Fibroblast of lung (primary cell): ENCODE results near the gene RSAD1. TPM values are rescaled to one million over a fixed set of nuclear protein-coding genes. Genes with fewer than 3 reads are reported as not detected.
A peak's percentile ranks its signal among the peaks of the same experiment; 100 is the strongest.

ENCODE experiments used
- DNase-seq, 2 donors: peaks; one replicate each; pipeline versions ENCODE4 v3.0.0 to v3.0.0-alpha.2; 2010; ENCODE audit warnings: low read depth in 2 of 2
- H2AFZ ChIP-seq: 2 replicates; pipeline ENCODE4 v1.5.1; 2012; ENCODE audit warnings: low read length, control low read depth, inconsistent platforms
- H3K27ac ChIP-seq: 2 replicates; pipeline ENCODE4 v1.5.1; 2011; ENCODE audit warnings: low read length, control low read depth; ENCODE audit not compliant: insufficient read depth
- H3K27me3 ChIP-seq: 2 replicates; pipeline ENCODE4 v1.5.1; 2011; ENCODE audit warnings: mild to moderate bottlenecking, low read length; ENCODE audit not compliant: control insufficient read depth, insufficient read depth
- H3K36me3 ChIP-seq: 2 replicates; pipeline ENCODE4 v1.5.1; 2011; ENCODE audit warnings: low read length; ENCODE audit not compliant: control insufficient read depth, insufficient read depth
- H3K4me1 ChIP-seq: 2 replicates; pipeline ENCODE4 v1.5.1; 2011; ENCODE audit warnings: low read length; ENCODE audit not compliant: control insufficient read depth, insufficient read depth; ENCODE audit errors: extremely low read depth
- H3K4me2 ChIP-seq: 2 replicates; pipeline ENCODE4 v1.5.1; 2011; ENCODE audit warnings: low read length, control low read depth; ENCODE audit not compliant: insufficient read depth; ENCODE audit errors: extremely low read depth
- H3K4me3 ChIP-seq, 4 experiments: fragments of 200-600 bp in 1 of 4; sonication (generic) in 1 of 4; replicated peaks in 1 of 4; 2 replicates each; pipeline ENCODE4 v1.5.1; 2011 to 2016; ENCODE audit warnings: low read length in 4 of 4, low read depth in 3 of 4, mild to moderate bottlenecking in 3 of 4, control low read depth in 2 of 4, inconsistent platforms in 1 of 4, mixed read lengths in 1 of 4; ENCODE audit not compliant: insufficient read depth in 1 of 4; ENCODE audit errors: control extremely low read depth in 1 of 4
- H3K79me2 ChIP-seq: 2 replicates; pipeline ENCODE4 v1.5.1; 2012; ENCODE audit warnings: mild to moderate bottlenecking, low read length, inconsistent platforms; ENCODE audit not compliant: control insufficient read depth, insufficient read depth
- H3K9ac ChIP-seq: 2 replicates; pipeline ENCODE4 v1.5.1; 2011; ENCODE audit warnings: mild to moderate bottlenecking, low read length, control low read depth; ENCODE audit not compliant: insufficient read depth
- H3K9me3 ChIP-seq: 2 replicates; pipeline ENCODE4 v1.5.1; 2012; ENCODE audit warnings: low read depth, low read length; ENCODE audit not compliant: control insufficient read depth, insufficient read depth
- H4K20me1 ChIP-seq: 2 replicates; pipeline ENCODE4 v1.5.1; 2011; ENCODE audit warnings: low read length; ENCODE audit not compliant: control insufficient read depth, insufficient read depth; ENCODE audit errors: extremely low read depth
- CTCF ChIP-seq, 2 donors: IDR thresholded peaks in 1 of 2; conservative IDR thresholded peaks in 1 of 2; 1 replicate in 1 of 2; 2 replicates in 1 of 2; pipeline ENCODE4 v1.5.1; 2011 to 2012; ENCODE audit warnings: low read length in 2 of 2, control low read depth in 1 of 2, inconsistent platforms in 1 of 2, low read depth in 1 of 2, mild to moderate bottlenecking in 1 of 2
- EZH2 ChIP-seq: IDR thresholded peaks from 2 replicates; pipeline ENCODE4 v1.5.1; 2012; ENCODE audit warnings: low read length, control low read depth, mild to moderate bottlenecking; ENCODE audit errors: missing control alignments
- polyA plus RNA-seq, 2 donors: library from polyadenylated mRNA; depleted of rRNA in 1 of 2; stranded (reverse) in 1 of 2; unstranded in 1 of 2; fragments of >200 nt; gene quantifications; 2 replicates each; pipeline ENCODE4 v1.2.1, GENCODE V29; 2011 to 2012; ENCODE audit warnings: missing spikeins in 1 of 2
- total RNA-seq: library from RNA; depleted of rRNA; stranded (reverse); fragments of >200 nt; gene quantifications from 2 replicates; pipeline ENCODE4 v1.2.1, GENCODE V29; 2014

RSAD1 gene
- total and polyA plus RNA-seq, 2 donors (not counting 1 experiment from before 2014, with no cell fraction given): 12.5 to 28.4 TPM

- H3K4me3 ChIP-seq: no peak overlapping the region
- TF ChIP-seq CTCF (conservative IDR thresholded peaks at IDR 0.05 in 1 of 2, IDR thresholded peaks at IDR 0.05 in 1 of 2; ENCODE audit: low read depth in 1 of 2, low read length in 2 of 2) (no peak), EZH2 (no peak)
- H2AFZ ChIP-seq: no peak overlapping the region
- no peaks in the 10 kb centered on the region for H3K4me1 ChIP-seq
- no peaks in the 10 kb centered on the region for H4K20me1 ChIP-seq
- DNase-seq: no peak
- no peaks in the 10 kb centered on the region for H3K27me3 ChIP-seq
- no peaks in the 10 kb centered on the region for H3K9me3 ChIP-seq
- no peaks in the 10 kb centered on the region for H3K36me3 ChIP-seq
- H3K79me2 ChIP-seq: no peaks in the 10 kb centered on the region
- H3K4me2 ChIP-seq: no peak overlapping the region
- H3K9ac ChIP-seq: no peak overlapping the region
- H3K27ac ChIP-seq: no peak overlapping the region
Observed at GRCh38 chr17:50444841-50445715, 33.6 kb upstream of the RSAD1 start.

GRCh38 chr17:50445730-50446325 is 32.8 kb upstream of the RSAD1 start:
- H3K79me2 ChIP-seq: no peaks in the 10 kb centered on the region
- no peak overlapping the region for H3K9ac ChIP-seq
- peak in 1 of 2 donors; percentile 49 for DNase-seq
- H3K27me3 ChIP-seq: no peaks in the 10 kb centered on the region
- H3K4me2 ChIP-seq: no peak overlapping the region
- H4K20me1 ChIP-seq: no peaks in the 10 kb centered on the region
- no peak overlapping the region for H3K27ac ChIP-seq
- no peaks in the 10 kb centered on the region for H3K36me3 ChIP-seq
- H3K9me3 ChIP-seq: no peaks in the 10 kb centered on the region
- H2AFZ ChIP-seq: no peak overlapping the region
- H3K4me1 ChIP-seq: no peaks in the 10 kb centered on the region
- H3K4me3 ChIP-seq: no peak overlapping the region
- no peak for TF ChIP-seq CTCF (conservative IDR thresholded peaks at IDR 0.05 in 1 of 2, IDR thresholded peaks at IDR 0.05 in 1 of 2; ENCODE audit: low read depth in 1 of 2, low read length in 2 of 2)
- TF ChIP-seq EZH2: no peak

GRCh38 chr17:50447870-50448595 is 30.6 kb upstream of the RSAD1 start:
- no peaks in the 10 kb centered on the region for H3K79me2 ChIP-seq
- no peaks in the 10 kb centered on the region for H3K36me3 ChIP-seq
- H4K20me1 ChIP-seq: no peaks in the 10 kb centered on the region
- H3K27ac ChIP-seq: no peak overlapping the region
- no peak for DNase-seq
- no peak overlapping the region for H3K4me3 ChIP-seq
- TF ChIP-seq EZH2: no peak
- no peak for TF ChIP-seq CTCF (conservative IDR thresholded peaks at IDR 0.05 in 1 of 2, IDR thresholded peaks at IDR 0.05 in 1 of 2; ENCODE audit: low read depth in 1 of 2, low read length in 2 of 2)
- H3K9ac ChIP-seq: no peak overlapping the region
- H3K9me3 ChIP-seq: no peaks in the 10 kb centered on the region
- H2AFZ ChIP-seq: no peak overlapping the region
- no peaks in the 10 kb centered on the region for H3K27me3 ChIP-seq
- H3K4me2 ChIP-seq: no peak overlapping the region
- no peaks in the 10 kb centered on the region for H3K4me1 ChIP-seq
